Calu3 (cell line): ENCODE measurements around the gene TSEN54. TPM values are rescaled to one million over a fixed set of nuclear protein-coding genes. Genes with fewer than 3 reads are reported as not detected.

ENCODE experiments used
- BruUV-seq: library from RNA; stranded (reverse); fragments of 400-500 nt; replicated peaks from 2 replicates; lab custom pipeline; 2021; lab: Mats Ljungman, UMichigan
- CTCF ChIA-PET: fragments of 300-600 bp; sonication (Branson Sonifier 250); formaldehyde crosslinking; loops from one replicate; lab custom pipeline; 2022; ENCODE audit warnings: antibody characterized with exemption; lab: Charles Lee
- DNase-seq: peaks from one replicate; pipeline ENCODE4 v3.0.0; 2022
- H3K27ac Mint-ChIP-seq: one replicate; pipeline ENCODE4 v1.8.0; 2022; ENCODE audit warnings: mixed read lengths; ENCODE audit not compliant: unreplicated experiment
- H3K27me3 Mint-ChIP-seq: one replicate; pipeline ENCODE4 v1.8.0; 2022; ENCODE audit warnings: mixed read lengths; ENCODE audit not compliant: unreplicated experiment
- H3K36me3 Mint-ChIP-seq: one replicate; pipeline ENCODE4 v1.8.0; 2022; ENCODE audit warnings: mild to moderate bottlenecking, moderate library complexity, mixed read lengths; ENCODE audit not compliant: insufficient read depth, unreplicated experiment
- H3K4me1 Mint-ChIP-seq: one replicate; pipeline ENCODE4 v1.8.0; 2022; ENCODE audit warnings: mild to moderate bottlenecking, low read depth, mixed read lengths; ENCODE audit not compliant: unreplicated experiment
- H3K4me3 Mint-ChIP-seq: one replicate; pipeline ENCODE4 v1.8.0; 2022; ENCODE audit warnings: mild to moderate bottlenecking, low read depth, moderate library complexity, mixed read lengths; ENCODE audit not compliant: unreplicated experiment
- H3K9me3 Mint-ChIP-seq: one replicate; pipeline ENCODE4 v1.8.0; 2022; ENCODE audit warnings: low read depth, mixed read lengths; ENCODE audit not compliant: unreplicated experiment
- intact Hi-C: fragments of 100-400 bp; cut with micrococcal nuclease; formaldehyde crosslinking; loops from one replicate; pipeline ENCODE4 v1.10.0; 2022; ENCODE audit not compliant: unreplicated experiment
- total RNA-seq: library from RNA; stranded (reverse); gene quantifications from 2 replicates; pipeline ENCODE4 v1.2.3, GENCODE V29; 2022
- TF ChIP-seq, protein P1 (sequence below): fragments of 200-600 bp; IDR thresholded peaks from one replicate; pipeline ENCODE4 v1.8.0; 2022; ENCODE audit warnings: antibody characterized with exemption; ENCODE audit not compliant: unreplicated experiment

TSEN54 gene
- total RNA-seq, 1 experiment from 2014 or later: 55.4 TPM

- Mint-ChIP-seq H3K27ac (no peak overlapping the region), H3K27me3 (no peaks in the 10 kb centered on the region), H3K9me3 (no peaks in the 10 kb centered on the region), H3K36me3 (no peaks in the 10 kb centered on the region), H3K4me1 (no peaks in the 10 kb centered on the region), H3K4me3 (no peak overlapping the region)
- TF ChIP-seq, protein P1, sequence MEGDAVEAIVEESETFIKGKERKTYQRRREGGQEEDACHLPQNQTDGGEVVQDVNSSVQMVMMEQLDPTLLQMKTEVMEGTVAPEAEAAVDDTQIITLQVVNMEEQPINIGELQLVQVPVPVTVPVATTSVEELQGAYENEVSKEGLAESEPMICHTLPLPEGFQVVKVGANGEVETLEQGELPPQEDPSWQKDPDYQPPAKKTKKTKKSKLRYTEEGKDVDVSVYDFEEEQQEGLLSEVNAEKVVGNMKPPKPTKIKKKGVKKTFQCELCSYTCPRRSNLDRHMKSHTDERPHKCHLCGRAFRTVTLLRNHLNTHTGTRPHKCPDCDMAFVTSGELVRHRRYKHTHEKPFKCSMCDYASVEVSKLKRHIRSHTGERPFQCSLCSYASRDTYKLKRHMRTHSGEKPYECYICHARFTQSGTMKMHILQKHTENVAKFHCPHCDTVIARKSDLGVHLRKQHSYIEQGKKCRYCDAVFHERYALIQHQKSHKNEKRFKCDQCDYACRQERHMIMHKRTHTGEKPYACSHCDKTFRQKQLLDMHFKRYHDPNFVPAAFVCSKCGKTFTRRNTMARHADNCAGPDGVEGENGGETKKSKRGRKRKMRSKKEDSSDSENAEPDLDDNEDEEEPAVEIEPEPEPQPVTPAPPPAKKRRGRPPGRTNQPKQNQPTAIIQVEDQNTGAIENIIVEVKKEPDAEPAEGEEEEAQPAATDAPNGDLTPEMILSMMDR: no peak
- intact Hi-C loops: no loop called here
- CTCF ChIA-PET: no interaction called here
- no TSS peak for BruUV-seq
- DNase-seq: no peak
Observed at GRCh38 chr17:75480281-75480680, 36.0 kb upstream of the TSEN54 start.

DNA sequence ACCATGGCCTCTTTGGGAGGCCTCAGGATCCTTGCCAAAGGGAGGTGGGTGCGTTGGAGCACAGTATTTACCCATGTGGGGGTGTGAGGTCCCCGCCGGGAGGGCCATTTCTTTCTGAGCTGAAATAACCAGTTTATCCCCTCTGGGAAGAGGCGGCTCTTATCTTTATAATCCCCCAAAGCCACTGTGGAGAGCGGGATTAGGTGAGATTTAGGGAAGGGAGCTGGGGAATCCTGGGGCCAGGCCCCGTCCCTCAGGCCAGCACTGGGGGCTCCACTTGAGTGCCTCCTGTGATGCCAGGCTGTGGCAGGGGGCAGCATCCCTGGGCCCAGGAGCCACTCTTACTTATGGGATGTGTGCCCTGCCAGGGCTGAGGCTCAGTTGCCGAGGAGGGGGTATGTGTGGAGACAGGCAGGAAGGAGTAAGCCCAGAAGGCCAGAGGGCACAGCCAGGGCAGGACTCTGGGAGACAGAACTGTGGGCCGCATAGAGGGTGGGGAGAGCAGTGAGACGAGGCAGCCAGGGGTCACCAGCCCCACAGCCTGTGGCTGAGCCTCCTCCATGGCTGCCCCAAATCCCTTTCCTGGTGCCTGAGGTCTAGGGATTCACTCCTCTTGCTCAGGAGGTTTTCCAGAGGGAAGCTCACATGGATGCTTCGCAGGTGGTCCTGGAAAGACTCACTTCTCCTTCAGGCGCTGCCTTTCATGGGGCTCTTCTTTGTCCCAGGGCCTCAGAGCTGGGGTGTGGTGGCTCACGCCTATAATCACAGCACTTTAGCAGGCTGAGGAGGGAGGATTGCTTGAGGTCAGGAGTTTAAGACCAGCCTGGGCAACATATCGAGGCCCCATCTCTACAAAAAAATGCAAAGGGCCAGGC is 34.9 kb upstream of the TSEN54 start:
- no peak overlapping the region for H3K27ac Mint-ChIP-seq
- no peak overlapping the region for H3K4me3 Mint-ChIP-seq
- H3K4me1 Mint-ChIP-seq: no peaks in the 10 kb centered on the region
- TF ChIP-seq, protein P1: no peak
- no peaks in the 10 kb centered on the region for H3K36me3 Mint-ChIP-seq
- no TSS peak for BruUV-seq
- no peaks in the 10 kb centered on the region for H3K27me3 Mint-ChIP-seq
- no peaks in the 10 kb centered on the region for H3K9me3 Mint-ChIP-seq
- intact Hi-C loops: no loop called here
- CTCF ChIA-PET: interaction anchor here (0.6 kb wide), 1 partner anchor 33 kb away, joined by 6 read pairs; no protein-coding TSS in a partner anchor
- DNase-seq: no peak

DNA sequence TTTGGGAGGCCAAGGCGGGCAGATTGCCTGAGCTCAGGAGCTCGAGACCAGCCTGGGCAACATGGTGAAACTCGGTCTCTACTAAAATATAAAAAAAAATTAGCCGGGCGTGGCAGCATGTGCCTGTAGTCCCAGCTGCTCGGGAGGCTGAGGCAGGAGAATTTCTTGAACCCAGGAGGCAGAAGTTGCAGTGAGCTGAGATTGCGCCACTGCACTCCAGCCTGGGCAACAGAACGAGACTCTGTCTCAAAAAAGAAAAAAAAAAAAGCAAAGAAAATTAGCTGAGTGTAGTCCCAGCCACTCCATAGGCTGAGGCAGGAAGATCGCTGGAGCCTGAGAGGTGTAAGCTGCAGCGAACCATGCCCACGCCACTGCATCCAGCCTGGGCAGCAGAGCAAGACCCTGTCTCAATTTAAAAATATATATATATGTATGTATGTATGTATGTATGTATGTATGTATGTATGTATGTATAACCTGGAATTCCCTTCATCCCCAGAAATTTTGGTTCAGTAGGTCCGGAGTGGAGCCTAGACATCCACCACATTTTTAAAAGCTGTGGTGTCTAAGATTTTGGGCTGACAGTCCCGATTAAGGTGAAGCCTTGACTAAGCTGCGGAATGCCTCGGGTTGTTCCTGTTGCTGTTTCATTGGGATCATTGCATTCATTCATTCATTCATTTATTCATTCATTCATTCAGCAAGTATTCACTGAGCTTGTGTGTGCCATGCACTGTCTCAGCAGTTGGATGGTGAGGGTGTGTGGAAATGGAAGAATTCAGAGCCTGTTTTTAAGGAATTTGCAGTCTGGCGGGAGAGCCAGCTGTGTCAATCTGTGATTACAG is 34.0 kb upstream of the TSEN54 start:
- no peak for DNase-seq
- no peaks in the 10 kb centered on the region for H3K9me3 Mint-ChIP-seq
- H3K4me3 Mint-ChIP-seq: no peak overlapping the region
- peaks cover 5% of the 10 kb centered on the region for H3K36me3 Mint-ChIP-seq
- H3K27ac Mint-ChIP-seq: no peak overlapping the region
- no TSS peak for BruUV-seq
- no peaks in the 10 kb centered on the region for H3K4me1 Mint-ChIP-seq
- intact Hi-C loops: no loop called here
- CTCF ChIA-PET: no interaction called here
- H3K27me3 Mint-ChIP-seq: no peaks in the 10 kb centered on the region
- TF ChIP-seq, protein P1: no peak

DNA sequence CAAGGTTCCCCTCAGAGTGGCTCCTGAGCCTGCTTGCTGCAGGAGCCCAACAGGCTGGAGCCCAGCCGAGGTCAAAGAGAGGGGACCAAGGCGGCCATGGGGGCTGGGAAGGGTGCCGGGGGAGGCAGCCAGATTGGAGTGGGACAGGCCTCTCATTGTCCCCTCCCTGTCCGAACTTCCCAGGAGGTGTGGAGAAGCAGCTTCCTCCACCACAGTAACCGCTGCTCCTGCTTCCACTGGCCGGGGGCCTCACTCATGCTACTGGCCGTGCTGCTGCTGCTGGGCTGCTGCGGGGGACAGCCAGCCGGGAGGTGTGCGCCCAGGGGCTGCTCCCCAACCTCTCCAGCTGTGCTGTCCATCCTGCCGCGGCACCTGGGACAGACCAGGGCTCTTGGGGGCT is 30.6 kb upstream of the TSEN54 start:
- intact Hi-C loops: no loop called here
- H3K9me3 Mint-ChIP-seq: no peaks in the 10 kb centered on the region
- no TSS peak for BruUV-seq

More for the DNA sequence above, 30.6 kb upstream of the TSEN54 start:
- CTCF ChIA-PET: no interaction called here
- Mint-ChIP-seq H3K4me3 (no peak overlapping the region), H3K36me3 (peaks cover 15% of the 10 kb centered on the region), H3K27ac (no peak overlapping the region), H3K27me3 (no peaks in the 10 kb centered on the region), H3K4me1 (no peaks in the 10 kb centered on the region)
- TF ChIP-seq, protein P1: no peak
- no peak for DNase-seq
